Measurements from ENCODE around the gene CDC42BPB. TPM values are rescaled to one million over a fixed set of nuclear protein-coding genes. Genes with fewer than 3 reads are reported as not detected.

CDC42BPB gene
- total RNA-seq, 1 experiment from 2014 or later, result 103 TPM

- Histone ChIP-seq H3K79me1 (ENCODE audit: insufficient read depth, low read depth, low read length, poor library complexity, severe bottlenecking) (no peaks in the 10 kb centered on the region), H3K9me3 (ENCODE audit: control insufficient read depth, low read depth, low read length) (no peaks in the 10 kb centered on the region), H2BK5ac (ENCODE audit: insufficient read length, low read length) (no peak overlapping the region), H3K9ac (ENCODE audit: extremely low read depth, insufficient read length, low read length) (no peak overlapping the region), H4K8ac (replicated peaks; ENCODE audit: insufficient read length, low read depth, low read length) (no peak overlapping the region), H2AFZ (ENCODE audit: low read length) (no peak overlapping the region), H2BK120ac (ENCODE audit: low read depth, low read length, poor library complexity, severe bottlenecking) (no peak overlapping the region), H3K4me2 (ENCODE audit: insufficient read depth, insufficient read length, low read length) (no peak overlapping the region), H3K27me3 (ENCODE audit: insufficient read depth, low read length) (no peaks in the 10 kb centered on the region), H3K27ac (ENCODE audit: insufficient read length, low read depth, low read length) (no peak overlapping the region), H3K23ac (ENCODE audit: insufficient read length, low read depth, low read length) (no peak overlapping the region), H2BK15ac (ENCODE audit: low read depth, low read length) (no peak overlapping the region), H4K20me1 (ENCODE audit: control insufficient read depth, insufficient read depth, insufficient read length) (no peaks in the 10 kb centered on the region), H3K56ac (ENCODE audit: insufficient read length, low read depth, low read length) (no peak overlapping the region), H3K23me2 (ENCODE audit: insufficient read length, low read depth, low read length, poor library complexity, severe bottlenecking) (no peaks in the 10 kb centered on the region), H3K4ac (ENCODE audit: low read depth, low read length) (no peak overlapping the region), H2BK20ac (ENCODE audit: low read depth, low read length, poor library complexity, severe bottlenecking) (no peak overlapping the region), H4K5ac (ENCODE audit: insufficient read length, low read depth, low read length) (no peak overlapping the region), H3T11ph (ENCODE audit: low read length) (no peak overlapping the region), H2AK5ac (ENCODE audit: insufficient read length, low read length) (no peak overlapping the region), H2BK12ac (ENCODE audit: insufficient read length, low read depth, low read length) (no peak overlapping the region), H3K14ac (ENCODE audit: insufficient read depth, low read length) (no peak overlapping the region), H4K91ac (ENCODE audit: insufficient read length, low read depth, low read length) (no peak overlapping the region), H3K79me2 (ENCODE audit: insufficient read depth, low read length) (no peaks in the 10 kb centered on the region), H3K18ac (ENCODE audit: insufficient read length, low read depth, low read length) (no peak overlapping the region), H3K4me1 (ENCODE audit: insufficient read depth, low read length) (no peaks in the 10 kb centered on the region)
- DNase-seq, result no peak
- H3K9me3 Mint-ChIP-seq, result no peaks in the 10 kb centered on the region
- no CpG with 5 or more reads among the region's 19 CpGs for WGBS (ENCODE audit: extremely low coverage, insufficient read length, low lambda C conversion rate)
- no peak overlapping the region for H3K4me3 Mint-ChIP-seq
- TF ChIP-seq, protein P1, sequence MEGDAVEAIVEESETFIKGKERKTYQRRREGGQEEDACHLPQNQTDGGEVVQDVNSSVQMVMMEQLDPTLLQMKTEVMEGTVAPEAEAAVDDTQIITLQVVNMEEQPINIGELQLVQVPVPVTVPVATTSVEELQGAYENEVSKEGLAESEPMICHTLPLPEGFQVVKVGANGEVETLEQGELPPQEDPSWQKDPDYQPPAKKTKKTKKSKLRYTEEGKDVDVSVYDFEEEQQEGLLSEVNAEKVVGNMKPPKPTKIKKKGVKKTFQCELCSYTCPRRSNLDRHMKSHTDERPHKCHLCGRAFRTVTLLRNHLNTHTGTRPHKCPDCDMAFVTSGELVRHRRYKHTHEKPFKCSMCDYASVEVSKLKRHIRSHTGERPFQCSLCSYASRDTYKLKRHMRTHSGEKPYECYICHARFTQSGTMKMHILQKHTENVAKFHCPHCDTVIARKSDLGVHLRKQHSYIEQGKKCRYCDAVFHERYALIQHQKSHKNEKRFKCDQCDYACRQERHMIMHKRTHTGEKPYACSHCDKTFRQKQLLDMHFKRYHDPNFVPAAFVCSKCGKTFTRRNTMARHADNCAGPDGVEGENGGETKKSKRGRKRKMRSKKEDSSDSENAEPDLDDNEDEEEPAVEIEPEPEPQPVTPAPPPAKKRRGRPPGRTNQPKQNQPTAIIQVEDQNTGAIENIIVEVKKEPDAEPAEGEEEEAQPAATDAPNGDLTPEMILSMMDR (conservative IDR thresholded peaks at IDR 0.05), result no peak
- peaks cover 25 to 82% (median 65%) of the 10 kb centered on the region in 3 experiments; a peak in 6 of 7 replicates for H3K36me3 Mint-ChIP-seq (ENCODE audit: insufficient read depth in 1 of 3, low read depth in 3 of 3)
- no peak overlapping the region; a peak in 1 of 7 replicates for H3K27ac Mint-ChIP-seq
- H3K27me3 Mint-ChIP-seq (ENCODE audit: low read depth), result no peaks in the 10 kb centered on the region
- no peaks in the 10 kb centered on the region for H3K4me1 Mint-ChIP-seq
Measured at GRCh38 chr14:102940729-102941362, 116.5 kb downstream of the CDC42BPB start.

Data from H9 (cell line).